ENCODE results near the gene TAF4B. TPM values are rescaled to one million over a fixed set of nuclear protein-coding genes. Genes with fewer than 3 reads are reported as not detected.

Gene TAF4B
- total RNA-seq, 1 donor from 2014 or later, result 1.5 TPM

DNA sequence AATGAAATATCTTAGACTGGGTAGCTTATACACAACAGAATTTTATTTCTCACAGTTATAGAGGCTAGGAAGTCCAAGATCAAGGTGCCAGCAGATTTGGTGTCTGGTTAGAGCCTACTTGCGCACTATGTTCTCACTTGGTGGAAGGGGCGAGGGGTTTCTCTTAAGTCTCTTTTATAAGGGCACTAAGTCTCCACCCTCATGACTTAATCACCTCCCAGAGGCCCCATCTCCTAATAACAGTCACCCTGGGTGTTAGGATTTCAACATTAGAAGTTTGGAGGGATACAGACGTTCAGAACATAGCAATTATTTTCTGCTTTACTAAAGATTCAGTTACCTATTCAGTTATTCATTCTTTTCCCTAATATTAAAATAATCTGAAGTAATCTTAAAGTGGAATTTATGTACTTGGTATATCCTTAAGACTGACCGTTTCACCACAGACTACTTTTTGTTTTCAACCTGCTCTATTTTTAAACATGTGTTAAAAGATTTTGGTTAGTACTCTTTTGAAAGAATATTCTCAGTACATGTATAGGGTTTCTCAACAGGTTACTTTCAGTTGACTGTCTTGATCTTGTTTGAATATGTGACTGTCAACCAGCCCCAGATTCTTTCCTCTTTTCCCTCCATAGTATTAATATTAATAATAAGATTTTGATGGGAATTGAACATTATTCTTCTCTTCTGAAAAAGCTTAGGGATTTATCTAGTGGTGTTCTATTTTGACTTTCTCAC lies 130.0 kb downstream of the TAF4B start:
- no peak for DNase-seq (ENCODE audit: low read depth, low spot score)
- no peaks in the 10 kb centered on the region for H3K36me3 Mint-ChIP-seq (ENCODE audit: low read depth)
- H3K9me3 Mint-ChIP-seq, result peaks cover 1% of the 10 kb centered on the region
- no peak overlapping the region for H3K4me3 Mint-ChIP-seq
- no peak overlapping the region for H3K27ac Mint-ChIP-seq (ENCODE audit: unreplicated experiment)
- TF ChIP-seq, protein P1, sequence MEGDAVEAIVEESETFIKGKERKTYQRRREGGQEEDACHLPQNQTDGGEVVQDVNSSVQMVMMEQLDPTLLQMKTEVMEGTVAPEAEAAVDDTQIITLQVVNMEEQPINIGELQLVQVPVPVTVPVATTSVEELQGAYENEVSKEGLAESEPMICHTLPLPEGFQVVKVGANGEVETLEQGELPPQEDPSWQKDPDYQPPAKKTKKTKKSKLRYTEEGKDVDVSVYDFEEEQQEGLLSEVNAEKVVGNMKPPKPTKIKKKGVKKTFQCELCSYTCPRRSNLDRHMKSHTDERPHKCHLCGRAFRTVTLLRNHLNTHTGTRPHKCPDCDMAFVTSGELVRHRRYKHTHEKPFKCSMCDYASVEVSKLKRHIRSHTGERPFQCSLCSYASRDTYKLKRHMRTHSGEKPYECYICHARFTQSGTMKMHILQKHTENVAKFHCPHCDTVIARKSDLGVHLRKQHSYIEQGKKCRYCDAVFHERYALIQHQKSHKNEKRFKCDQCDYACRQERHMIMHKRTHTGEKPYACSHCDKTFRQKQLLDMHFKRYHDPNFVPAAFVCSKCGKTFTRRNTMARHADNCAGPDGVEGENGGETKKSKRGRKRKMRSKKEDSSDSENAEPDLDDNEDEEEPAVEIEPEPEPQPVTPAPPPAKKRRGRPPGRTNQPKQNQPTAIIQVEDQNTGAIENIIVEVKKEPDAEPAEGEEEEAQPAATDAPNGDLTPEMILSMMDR (conservative IDR thresholded peaks at IDR 0.05), result no peak
- no peaks in the 10 kb centered on the region for H3K27me3 Mint-ChIP-seq (ENCODE audit: low read depth)
- no peaks in the 10 kb centered on the region for H3K4me1 Mint-ChIP-seq

DNA sequence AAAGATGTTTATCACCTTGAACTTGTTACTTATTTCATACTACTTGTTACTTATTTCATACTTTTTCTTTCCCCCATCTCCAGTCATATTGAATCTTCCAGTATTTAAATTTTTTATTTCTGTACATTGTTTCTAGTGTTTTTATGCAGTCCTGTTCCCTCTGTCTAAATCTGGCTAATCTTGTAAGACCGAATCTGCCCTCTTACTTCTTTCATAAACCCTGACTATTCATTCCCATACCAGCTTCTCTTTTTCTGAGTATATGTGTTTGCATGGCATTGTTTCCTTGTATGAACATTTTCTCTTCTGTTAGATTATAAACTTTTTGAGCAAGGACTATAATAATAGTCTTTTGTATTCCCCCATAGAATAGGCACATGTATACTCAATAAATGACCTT lies 131.7 kb downstream of the TAF4B start:
- TF ChIP-seq, protein P1 (conservative IDR thresholded peaks at IDR 0.05), result no peak
- no peak overlapping the region for H3K27ac Mint-ChIP-seq (ENCODE audit: unreplicated experiment)
- H3K9me3 Mint-ChIP-seq, result no peaks in the 10 kb centered on the region
- no peak overlapping the region for H3K4me3 Mint-ChIP-seq
- no peak for DNase-seq (ENCODE audit: low read depth, low spot score)
- no peaks in the 10 kb centered on the region for H3K36me3 Mint-ChIP-seq (ENCODE audit: low read depth)
- H3K4me1 Mint-ChIP-seq, result no peaks in the 10 kb centered on the region
- H3K27me3 Mint-ChIP-seq (ENCODE audit: low read depth), result no peaks in the 10 kb centered on the region

DNA sequence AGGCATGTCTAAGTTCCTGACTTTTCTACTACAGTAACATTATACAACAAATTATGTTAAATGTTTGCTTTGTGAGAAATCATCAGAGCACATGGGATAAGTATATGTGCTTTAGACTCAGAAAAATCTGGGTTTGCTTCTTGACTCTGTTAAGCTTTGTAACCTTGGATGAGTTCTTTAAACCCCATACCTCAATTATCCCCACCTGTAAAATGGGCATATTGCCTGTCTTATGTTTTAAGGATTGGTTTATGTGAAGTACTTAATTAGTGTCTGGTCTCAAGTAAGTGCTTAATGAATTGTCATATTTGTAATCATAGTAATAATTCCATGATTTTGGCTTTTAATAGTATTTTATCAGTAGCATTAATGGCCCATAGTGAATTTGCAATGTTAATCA lies 135.8 kb downstream of the TAF4B start:
- H3K4me1 Mint-ChIP-seq, result no peaks in the 10 kb centered on the region
- TF ChIP-seq, protein P1 (conservative IDR thresholded peaks at IDR 0.05), result no peak
- peaks cover under 1% of the 10 kb centered on the region for H3K36me3 Mint-ChIP-seq (ENCODE audit: low read depth)
- no peak overlapping the region for H3K27ac Mint-ChIP-seq (ENCODE audit: unreplicated experiment)
- H3K27me3 Mint-ChIP-seq (ENCODE audit: low read depth), result no peaks in the 10 kb centered on the region
- no peak for DNase-seq (ENCODE audit: low read depth, low spot score)
- peaks cover under 1% of the 10 kb centered on the region for H3K9me3 Mint-ChIP-seq
- no peak overlapping the region for H3K4me3 Mint-ChIP-seq

DNA sequence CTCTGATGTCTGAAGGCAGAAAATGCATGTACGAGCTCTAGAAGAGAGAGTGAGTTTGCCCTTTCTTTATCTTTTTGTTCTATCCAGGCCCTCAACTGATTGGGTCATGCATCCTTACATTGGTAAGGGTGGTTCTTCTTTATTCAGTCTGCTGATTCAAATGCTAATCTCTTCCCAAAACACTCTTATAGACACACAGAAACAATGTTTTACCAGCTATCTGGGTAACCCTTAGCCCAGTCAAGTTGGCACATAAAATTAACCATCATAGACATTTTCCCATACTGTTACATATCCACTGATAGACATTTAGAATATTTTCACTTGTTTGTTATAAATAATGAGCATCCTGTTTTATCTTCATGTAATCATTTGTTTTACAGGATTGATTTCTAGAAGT lies 141.2 kb downstream of the TAF4B start:
- Mint-ChIP-seq H3K27me3 (ENCODE audit: low read depth) (no peaks in the 10 kb centered on the region), H3K4me1 (no peaks in the 10 kb centered on the region), H3K9me3 (peaks cover 3% of the 10 kb centered on the region), H3K36me3 (ENCODE audit: low read depth) (peaks cover 3% of the 10 kb centered on the region), H3K27ac (ENCODE audit: unreplicated experiment) (no peak overlapping the region), H3K4me3 (no peak overlapping the region)
- TF ChIP-seq, protein P1 (conservative IDR thresholded peaks at IDR 0.05), result no peak
- DNase-seq (ENCODE audit: low read depth, low spot score), result no peak

DNA sequence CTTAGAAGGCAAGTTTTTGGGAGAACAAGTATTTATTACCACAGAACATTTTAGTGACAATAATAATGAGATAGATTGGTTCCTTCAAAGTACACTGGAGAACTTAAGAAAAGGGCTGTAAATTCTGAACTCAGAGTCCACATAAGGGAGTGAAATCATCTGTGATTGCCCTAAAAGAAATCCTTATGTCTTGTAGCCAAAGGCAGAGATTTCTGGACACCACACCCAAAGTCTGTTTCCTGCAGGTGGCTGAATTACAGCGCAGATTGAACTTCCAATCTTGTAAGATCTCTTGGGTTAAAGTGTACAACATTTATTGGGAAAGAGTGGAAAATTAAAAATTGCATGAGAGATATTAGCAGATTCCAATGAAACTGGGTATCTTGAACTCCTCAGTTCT lies 143.8 kb downstream of the TAF4B start:
- H3K9me3 Mint-ChIP-seq, result peaks cover 3% of the 10 kb centered on the region
- DNase-seq (ENCODE audit: low read depth, low spot score), result no peak
- no peaks in the 10 kb centered on the region for H3K27me3 Mint-ChIP-seq (ENCODE audit: low read depth)
- H3K36me3 Mint-ChIP-seq (ENCODE audit: low read depth), result peaks cover 3% of the 10 kb centered on the region
- H3K4me3 Mint-ChIP-seq, result no peak overlapping the region
- TF ChIP-seq, protein P1 (conservative IDR thresholded peaks at IDR 0.05), result no peak
- no peaks in the 10 kb centered on the region for H3K4me1 Mint-ChIP-seq
- H3K27ac Mint-ChIP-seq (ENCODE audit: unreplicated experiment), result no peak overlapping the region

All from neural crest cell (in vitro differentiated cells).